Neural progenitor cell (in vitro differentiated cells): Measurements from ENCODE around the gene CERS6. TPM values are rescaled to one million over a fixed set of nuclear protein-coding genes. Genes with fewer than 3 reads are reported as not detected.

Experiments used
- DNase-seq: peaks from one replicate; pipeline ENCODE4 v3.0.0-alpha.2; 2016; ENCODE audit warnings: low spot score
- H2AFZ ChIP-seq: fragments of 200-600 bp; sonication (generic); replicated peaks from 2 replicates; pipeline ENCODE4 v1.6.1; 2016; ENCODE audit warnings: antibody characterized with exemption
- H3F3A ChIP-seq: fragments of 200-600 bp; sonication (generic); 2 replicates; pipeline ENCODE4 v1.6.1; 2016; ENCODE audit warnings: antibody characterized with exemption, low read depth
- H3K27ac ChIP-seq: fragments of 200-600 bp; sonication (generic); 2 replicates; pipeline ENCODE4 v1.5.1; 2016; ENCODE audit warnings: mild to moderate bottlenecking
- H3K27me3 ChIP-seq: fragments of 200-600 bp; sonication (generic); 2 replicates; pipeline ENCODE4 v1.6.1; 2016; ENCODE audit warnings: mild to moderate bottlenecking, moderate library complexity
- H3K36me3 ChIP-seq: fragments of 200-600 bp; sonication (generic); 2 replicates; pipeline ENCODE4 v1.5.1; 2016
- H3K4me1 ChIP-seq: fragments of 200-600 bp; sonication (generic); 2 replicates; pipeline ENCODE4 v1.6.1; 2016; ENCODE audit warnings: mixed run types
- H3K4me2 ChIP-seq: fragments of 200-600 bp; sonication (generic); 2 replicates; pipeline ENCODE4 v1.6.1; 2016
- H3K4me3 ChIP-seq: fragments of 200-600 bp; sonication (generic); 2 replicates; pipeline ENCODE4 v1.5.1; 2016
- H3K79me2 ChIP-seq: fragments of 200-600 bp; sonication (generic); 2 replicates; pipeline ENCODE4 v1.6.1; 2016; ENCODE audit warnings: low read depth
- H3K9ac ChIP-seq: fragments of 200-600 bp; sonication (generic); 2 replicates; pipeline ENCODE4 v1.6.1; 2016
- H3K9me3 ChIP-seq: fragments of 200-600 bp; sonication (generic); 2 replicates; pipeline ENCODE4 v1.5.1; 2016; ENCODE audit warnings: low read depth
- H4K20me1 ChIP-seq: fragments of 200-600 bp; sonication (generic); 2 replicates; pipeline ENCODE4 v1.6.1; 2016; ENCODE audit warnings: low read depth
- H3K27ac Mint-ChIP-seq: 3 replicates; pipeline ENCODE4 v1.8.0; 2021; ENCODE audit warnings: mixed read lengths
- H3K27me3 Mint-ChIP-seq: 2 replicates; pipeline ENCODE4 v1.8.0; 2022; ENCODE audit warnings: low read depth, mild to moderate bottlenecking, inconsistent platforms, moderate library complexity, mixed read lengths; ENCODE audit not compliant: insufficient read depth
- H3K36me3 Mint-ChIP-seq: 3 replicates; pipeline ENCODE4 v1.8.0; 2021; ENCODE audit warnings: mixed read lengths
- H3K4me1 Mint-ChIP-seq: 3 replicates; pipeline ENCODE4 v1.8.0; 2021; ENCODE audit warnings: mixed read lengths
- H3K4me3 Mint-ChIP-seq: 3 replicates; pipeline ENCODE4 v1.8.0; 2021; ENCODE audit warnings: mild to moderate bottlenecking, moderate library complexity, mixed read lengths
- H3K9me3 Mint-ChIP-seq: 3 replicates; pipeline ENCODE4 v1.8.0; 2020; ENCODE audit warnings: mixed read lengths
- CTCF ChIP-seq: fragments of 200-600 bp; sonication (generic); IDR thresholded peaks from 2 replicates; pipeline ENCODE4 v1.5.1; 2017; ENCODE audit warnings: antibody characterized with exemption, mild to moderate bottlenecking
- EZH2 ChIP-seq: fragments of 200-600 bp; sonication (generic); IDR thresholded peaks from 2 replicates; pipeline ENCODE4 v1.6.1; 2017; ENCODE audit warnings: antibody characterized with exemption, mild to moderate bottlenecking, moderate library complexity
- EZH2phosphoT487 ChIP-seq: fragments of 200-600 bp; sonication (generic); IDR thresholded peaks from 2 replicates; pipeline ENCODE4 v1.6.1; 2017; ENCODE audit warnings: antibody characterized with exemption
- total RNA-seq: library from RNA; depleted of rRNA; stranded (reverse); fragments of >200 nt; gene quantifications from 2 replicates; pipeline ENCODE4 v1.2.3, GENCODE V29; 2015; ENCODE audit warnings: low replicate concordance

Gene CERS6
- total RNA-seq, 1 donor from 2014 or later, result 50.8 TPM

GRCh38 chr2:168555283-168555682 is 99.2 kb downstream of the CERS6 start:
- H3K4me1 ChIP-seq, result peaks cover 25% of the 10 kb centered on the region
- Mint-ChIP-seq H3K27ac (no peak overlapping the region), H3K36me3 (peaks cover 6% of the 10 kb centered on the region), H3K9me3 (no peaks in the 10 kb centered on the region), H3K4me3 (no peak overlapping the region), H3K27me3 (no peaks in the 10 kb centered on the region), H3K4me1 (peaks cover 7% of the 10 kb centered on the region)
- H3K27me3 ChIP-seq, result no peaks in the 10 kb centered on the region
- H2AFZ ChIP-seq, result no peak overlapping the region
- H3K79me2 ChIP-seq, result peaks cover 11% of the 10 kb centered on the region
- no peak overlapping the region for H3K9ac ChIP-seq
- TF ChIP-seq EZH2phosphoT487, result no peak
- no peak for TF ChIP-seq CTCF
- TF ChIP-seq EZH2, result no peak
- peaks cover 7% of the 10 kb centered on the region for H4K20me1 ChIP-seq
- H3K9me3 ChIP-seq, result no peaks in the 10 kb centered on the region
- H3F3A ChIP-seq, result no peaks in the 10 kb centered on the region
- H3K4me3 ChIP-seq, result no peak overlapping the region
- no peak for DNase-seq
- no peaks in the 10 kb centered on the region for H3K36me3 ChIP-seq
- H3K4me2 ChIP-seq, result no peak overlapping the region
- no peak overlapping the region for H3K27ac ChIP-seq

GRCh38 chr2:168559187-168559586 is 103.1 kb downstream of the CERS6 start:
- Mint-ChIP-seq H3K27ac (no peak overlapping the region), H3K36me3 (peaks cover 19% of the 10 kb centered on the region), H3K27me3 (no peaks in the 10 kb centered on the region), H3K9me3 (no peaks in the 10 kb centered on the region), H3K4me1 (no peaks in the 10 kb centered on the region), H3K4me3 (no peak overlapping the region)
- Histone ChIP-seq H3K9me3 (no peaks in the 10 kb centered on the region), H2AFZ (no peak overlapping the region), H3K79me2 (no peaks in the 10 kb centered on the region), H3K9ac (no peak overlapping the region), H3K4me2 (no peak overlapping the region), H3K27ac (no peak overlapping the region), H3K36me3 (no peaks in the 10 kb centered on the region), H3K27me3 (no peaks in the 10 kb centered on the region), H4K20me1 (no peaks in the 10 kb centered on the region), H3K4me1 (no peaks in the 10 kb centered on the region), H3K4me3 (no peak overlapping the region), H3F3A (no peaks in the 10 kb centered on the region)
- TF ChIP-seq CTCF (no peak), EZH2 (no peak), EZH2phosphoT487 (no peak)
- DNase-seq, result no peak

GRCh38 chr2:168560817-168561499 is 104.9 kb downstream of the CERS6 start:
- H3K27ac Mint-ChIP-seq, result no peak overlapping the region

More at GRCh38 chr2:168560817-168561499, 104.9 kb downstream of the CERS6 start:
- Mint-ChIP-seq H3K27me3 (no peaks in the 10 kb centered on the region), H3K4me3 (no peak overlapping the region), H3K36me3 (peaks cover 19% of the 10 kb centered on the region), H3K4me1 (no peaks in the 10 kb centered on the region), H3K9me3 (no peaks in the 10 kb centered on the region)
- TF ChIP-seq EZH2phosphoT487 (no peak), CTCF (no peak), EZH2 (no peak)
- no peaks in the 10 kb centered on the region for H3K36me3 ChIP-seq
- no peaks in the 10 kb centered on the region for H3K4me1 ChIP-seq
- H3K4me3 ChIP-seq, result no peak overlapping the region
- no peak overlapping the region for H3K9ac ChIP-seq
- H3K27me3 ChIP-seq, result no peaks in the 10 kb centered on the region
- DNase-seq, result no peak
- H3K27ac ChIP-seq, result peak overlapping the region; percentile 69
- no peak overlapping the region for H3K4me2 ChIP-seq
- H3K79me2 ChIP-seq, result no peaks in the 10 kb centered on the region
- H2AFZ ChIP-seq, result no peak overlapping the region
- H3F3A ChIP-seq, result no peaks in the 10 kb centered on the region
- H4K20me1 ChIP-seq, result no peaks in the 10 kb centered on the region
- no peaks in the 10 kb centered on the region for H3K9me3 ChIP-seq
